HG03442 (cell line): ENCODE data around the gene RPAP2.
"Not testable (repeated sequence)": the region's sequence is repeated elsewhere in the genome, so short reads cannot be mapped to it uniquely, and the experiment has no call there.

Source experiments
- ATAC-seq: cut with Tn5 transposase; IDR thresholded peaks from one replicate; pipeline ENCODE4 v1.9.1; 2021; ENCODE audit warnings: mild to moderate bottlenecking, moderate library complexity; ENCODE audit not compliant: unreplicated experiment

The RPAP2 gene

GRCh38 chr1:92323473-92324453 lies 24.9 kb downstream of the RPAP2 start:
- ATAC-seq, result no peak

GRCh38 chr1:92324784-92325183 lies 25.9 kb downstream of the RPAP2 start:
- no peak for ATAC-seq

GRCh38 chr1:92326681-92327080 lies 27.8 kb downstream of the RPAP2 start:
- ATAC-seq, result no peak

GRCh38 chr1:92327794-92328193 lies 28.9 kb downstream of the RPAP2 start:
- ATAC-seq, result no peak

- no peak for ATAC-seq
Observed at GRCh38 chr1:92329347-92330129, 30.7 kb downstream of the RPAP2 start.

- ATAC-seq, result no peak
Observed at GRCh38 chr1:92333668-92334067, 34.8 kb downstream of the RPAP2 start.

- no peak for ATAC-seq
Observed at GRCh38 chr1:92340154-92340553, 41.3 kb downstream of the RPAP2 start.

GRCh38 chr1:92342401-92342800 lies 43.5 kb downstream of the RPAP2 start:
- ATAC-seq, result no peak

GRCh38 chr1:92343061-92343460 lies 44.2 kb downstream of the RPAP2 start:
- ATAC-seq, result no peak

GRCh38 chr1:92346866-92347640 lies 48.2 kb downstream of the RPAP2 start:
- ATAC-seq, result no peak

GRCh38 chr1:92352856-92353255 lies 54.0 kb downstream of the RPAP2 start:
- no peak for ATAC-seq

GRCh38 chr1:92354259-92354658 lies 55.4 kb downstream of the RPAP2 start:
- ATAC-seq, result no peak

- ATAC-seq, result no peak
Observed at GRCh38 chr1:92356956-92357355, 58.1 kb downstream of the RPAP2 start.

GRCh38 chr1:92359382-92359781 lies 60.5 kb downstream of the RPAP2 start:
- ATAC-seq, result not testable (repeated sequence)

GRCh38 chr1:92359986-92360385 lies 61.1 kb downstream of the RPAP2 start:
- no peak for ATAC-seq

- ATAC-seq, result no peak
Observed at GRCh38 chr1:92362970-92363369, 64.1 kb downstream of the RPAP2 start.

- ATAC-seq, result no peak
Observed at GRCh38 chr1:92363401-92363800, 64.5 kb downstream of the RPAP2 start.

GRCh38 chr1:92365378-92366039 lies 66.7 kb downstream of the RPAP2 start:
- peak; percentile 77 for ATAC-seq

GRCh38 chr1:92366040-92366395 lies 67.2 kb downstream of the RPAP2 start:
- no peak for ATAC-seq

- no peak for ATAC-seq
Observed at GRCh38 chr1:92367496-92367895, 68.6 kb downstream of the RPAP2 start.

GRCh38 chr1:92372164-92372563 lies 73.3 kb downstream of the RPAP2 start:
- no peak for ATAC-seq
